Naive thymus-derived CD8-positive, alpha-beta T cell (primary cell): ENCODE measurements around the gene TOB1. TPM values are rescaled to one million over a fixed set of nuclear protein-coding genes. Genes with fewer than 3 reads are reported as not detected.
"Not testable (repeated sequence)": the region's sequence is repeated elsewhere in the genome, so short reads cannot be mapped to it uniquely, and the experiment has no call there.

Experiments
- ATAC-seq, 2 donors: fragments of 150-1000 bp; cut with Tn5 transposase in 1 of 2; sonication (Bioruptor Pico), chemical (Tn5 transposase) in 1 of 2; 1 replicate in 1 of 2; 2 replicates in 1 of 2; pipeline ENCODE4 v1.10.0; 2021; ENCODE audit warnings: mild to moderate bottlenecking in 2 of 2, moderate library complexity in 2 of 2
- POLR2A ChIA-PET: fragments of 350-600 bp; sonication (Branson Sonifier 250); formaldehyde crosslinking; loops from one replicate; lab custom pipeline; 2021; ENCODE audit warnings: antibody characterized with exemption; lab: Charles Lee
- DNase-seq, 10 donors: peaks; one replicate each; pipeline versions ENCODE4 v3.0.0 to v3.0.0-alpha.2; 2020 to 2022
- H3K27ac Mint-ChIP-seq, 10 donors: one replicate each; pipeline ENCODE4 v1.8.0; 2020 to 2022; ENCODE audit warnings: mild to moderate bottlenecking in 10 of 10, mixed read lengths in 10 of 10, moderate library complexity in 4 of 10, inconsistent platforms in 1 of 10
- H3K27me3 Mint-ChIP-seq, 5 donors: one replicate each; pipeline ENCODE4 v1.8.0; 2021 to 2022; ENCODE audit warnings: mixed read lengths in 5 of 5
- H3K36me3 Mint-ChIP-seq, 3 donors: one replicate each; pipeline ENCODE4 v1.8.0; 2020 to 2022; ENCODE audit warnings: mixed read lengths in 3 of 3, mild to moderate bottlenecking in 2 of 3, inconsistent platforms in 1 of 3
- H3K4me1 Mint-ChIP-seq, 4 donors: one replicate each; pipeline ENCODE4 v1.8.0; 2021 to 2022; ENCODE audit warnings: mixed read lengths in 4 of 4
- H3K4me3 Mint-ChIP-seq, 10 donors: one replicate each; pipeline ENCODE4 v1.8.0; 2020 to 2022; ENCODE audit warnings: mild to moderate bottlenecking in 10 of 10, mixed read lengths in 10 of 10, moderate library complexity in 6 of 10, inconsistent platforms in 1 of 10
- H3K9me3 Mint-ChIP-seq, 9 donors: one replicate each; pipeline ENCODE4 v1.8.0; 2020 to 2022; ENCODE audit warnings: mixed read lengths in 9 of 9, mild to moderate bottlenecking in 3 of 9, inconsistent platforms in 1 of 9, moderate library complexity in 1 of 9
- polyA plus RNA-seq, 3 donors: library from polyadenylated mRNA; unstranded; fragments of 300-500 nt; fragmentation: Illumina TruSeq; gene quantifications; one replicate each; pipeline ENCODE4 v1.2.3, GENCODE V29; 2021
- total RNA-seq, 8 experiments: library from RNA in 2 of 8; stranded (reverse) in 2 of 8; gene quantifications; one replicate each; pipeline ENCODE4 v1.2.3 and lab custom pipeline; 2021 to 2026

TOB1 gene
- total and polyA plus RNA-seq, 5 experiments from 2014 or later = 42.9 to 114 (median 86.8) TPM

DNA sequence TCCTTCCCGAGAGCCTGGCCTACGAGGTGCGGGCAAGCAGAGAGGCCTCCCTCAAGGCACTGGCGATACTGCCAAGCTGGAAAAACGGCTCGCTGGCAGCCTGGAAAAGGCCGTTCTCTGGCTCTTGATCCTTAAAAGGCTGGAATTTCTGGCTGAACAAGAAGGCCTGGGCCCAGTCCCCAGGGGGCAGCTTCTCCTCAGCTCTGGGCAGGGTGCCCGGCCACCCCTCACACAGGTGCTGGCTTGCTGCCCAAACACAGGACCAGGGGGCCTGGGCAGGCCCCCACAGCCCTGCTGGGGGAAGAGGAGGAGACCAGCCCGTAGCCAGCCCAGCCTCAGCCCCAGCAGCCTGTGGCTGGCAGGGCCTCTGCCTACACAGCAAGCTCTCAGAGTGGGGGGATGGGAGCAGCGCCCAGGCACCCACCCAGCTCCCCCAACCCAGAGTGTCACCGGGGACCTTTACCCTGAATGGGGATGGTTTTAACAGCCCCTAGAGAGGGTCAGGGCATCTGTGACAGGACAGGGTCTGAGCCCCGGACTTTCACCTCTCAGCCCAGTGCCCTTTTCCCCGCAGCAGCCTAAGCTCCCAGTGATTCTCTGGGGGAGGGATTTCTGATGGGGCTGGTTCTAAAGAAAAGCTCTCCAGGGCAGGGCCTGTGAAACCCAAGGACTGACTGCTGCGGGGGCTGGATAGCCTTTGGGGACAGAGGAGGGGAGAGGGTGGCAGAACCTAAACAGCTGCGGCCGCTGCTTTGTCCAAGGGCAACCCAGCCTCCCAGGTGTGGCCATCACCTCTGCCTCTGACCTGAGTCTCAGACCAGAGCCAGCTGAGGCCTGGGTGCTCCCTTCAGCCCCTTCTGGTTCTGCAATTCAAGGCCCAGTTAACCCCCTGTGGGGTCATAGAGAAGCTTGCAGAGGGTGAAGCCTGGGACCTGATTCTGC is 38.6 kb upstream of the TOB1 start:
- H3K36me3 Mint-ChIP-seq = no peaks in the 10 kb centered on the region
- POLR2A ChIA-PET = interaction anchor here (0.6 to 8.7 kb wide), 17 partner anchors 7 to 113 kb away, joined by 3 to 92 read pairs (median 4); partner anchors contain the start of gene TOB1
- H3K4me1 Mint-ChIP-seq = peaks cover 50 to 72% (median 70%) of the 10 kb centered on the region in 4 donors
- DNase-seq (no peak), ATAC-seq (no peak)
- H3K27ac Mint-ChIP-seq = peak overlapping the region; percentile 67 to 92 (median 86)
- no peaks in the 10 kb centered on the region for H3K27me3 Mint-ChIP-seq
- H3K9me3 Mint-ChIP-seq = peaks cover 0 to 3% (median 0%) of the 10 kb centered on the region in 9 donors
- peak overlapping the region in 5 of 10 donors; percentile 3 to 66 (median 49) for H3K4me3 Mint-ChIP-seq

- DNase-seq = peak in 8 of 10 donors; percentile 11 to 74 (median 44)
Observed at GRCh38 chr17:50903604-50904517, 37.7 kb upstream of the TOB1 start.

DNA sequence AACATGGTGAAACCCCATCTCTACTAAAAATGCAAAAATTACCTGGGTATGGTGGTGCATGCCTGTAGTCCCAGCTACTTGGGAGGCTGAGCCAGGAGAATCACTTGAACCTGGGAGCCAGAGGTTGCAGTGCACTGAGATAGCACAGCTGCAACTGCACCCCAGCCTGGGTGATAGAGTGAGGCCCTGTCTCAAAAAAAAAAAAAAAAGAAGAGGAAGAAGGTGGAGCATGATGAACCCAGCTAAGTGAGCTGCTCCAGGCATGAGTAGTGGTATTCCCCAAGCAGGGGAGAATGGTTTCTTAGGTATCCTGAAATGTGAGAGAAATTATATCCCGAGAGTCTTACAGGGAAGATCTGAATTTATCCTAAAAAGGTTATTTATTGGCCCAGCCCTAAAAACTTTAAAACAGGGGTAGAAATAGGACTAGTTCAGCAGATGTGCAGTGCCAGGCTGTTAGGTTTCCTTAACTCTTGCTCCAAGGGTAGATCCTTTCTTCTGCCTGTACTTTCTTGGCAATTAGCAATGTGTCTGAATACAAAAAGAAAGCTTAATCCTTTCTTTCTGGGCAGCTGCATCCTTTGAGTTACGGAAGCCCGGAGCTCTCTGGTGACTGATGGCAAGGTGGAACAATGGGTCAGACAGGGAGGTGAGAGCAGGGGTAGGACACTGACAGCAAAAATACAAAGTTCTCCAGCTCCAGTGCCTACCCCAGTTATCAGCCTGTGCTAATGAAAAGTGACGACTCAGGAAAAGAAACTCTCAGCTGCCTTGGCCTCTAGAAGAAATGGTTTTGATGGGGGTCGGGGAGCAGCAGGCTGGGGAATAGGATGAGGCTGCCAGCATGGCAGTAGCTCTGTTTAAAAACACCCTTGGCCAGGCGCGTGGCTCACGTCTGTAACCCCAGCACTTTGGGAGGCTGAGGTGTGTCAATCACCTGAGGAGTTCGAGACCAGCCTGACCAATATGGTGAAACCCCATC is 36.5 kb upstream of the TOB1 start:
- DNase-seq = no peak
- H3K4me1 Mint-ChIP-seq = peaks cover 35 to 58% (median 53%) of the 10 kb centered on the region in 4 donors
- peaks cover 0 to 3% (median 0%) of the 10 kb centered on the region in 9 donors for H3K9me3 Mint-ChIP-seq

More at GRCh38 chr17:50903604-50904517, 37.7 kb upstream of the TOB1 start:
- H3K9me3 Mint-ChIP-seq = peaks cover 0 to 3% (median 0%) of the 10 kb centered on the region in 9 donors
- no peaks in the 10 kb centered on the region for H3K36me3 Mint-ChIP-seq
- POLR2A ChIA-PET = interaction anchor here (1.1 to 8.7 kb wide), 10 partner anchors 8 to 48 kb away, joined by 3 to 92 read pairs (median 5); partner anchors contain the start of gene TOB1
- H3K27ac Mint-ChIP-seq = peak overlapping the region; percentile 57 to 92 (median 82)
- H3K4me1 Mint-ChIP-seq = peaks cover 42 to 66% (median 62%) of the 10 kb centered on the region in 4 donors
- peak overlapping the region in 9 of 10 donors; percentile 3 to 70 (median 52) for H3K4me3 Mint-ChIP-seq
- H3K27me3 Mint-ChIP-seq = no peaks in the 10 kb centered on the region
- ATAC-seq = peak; percentile 71 to 82

DNA sequence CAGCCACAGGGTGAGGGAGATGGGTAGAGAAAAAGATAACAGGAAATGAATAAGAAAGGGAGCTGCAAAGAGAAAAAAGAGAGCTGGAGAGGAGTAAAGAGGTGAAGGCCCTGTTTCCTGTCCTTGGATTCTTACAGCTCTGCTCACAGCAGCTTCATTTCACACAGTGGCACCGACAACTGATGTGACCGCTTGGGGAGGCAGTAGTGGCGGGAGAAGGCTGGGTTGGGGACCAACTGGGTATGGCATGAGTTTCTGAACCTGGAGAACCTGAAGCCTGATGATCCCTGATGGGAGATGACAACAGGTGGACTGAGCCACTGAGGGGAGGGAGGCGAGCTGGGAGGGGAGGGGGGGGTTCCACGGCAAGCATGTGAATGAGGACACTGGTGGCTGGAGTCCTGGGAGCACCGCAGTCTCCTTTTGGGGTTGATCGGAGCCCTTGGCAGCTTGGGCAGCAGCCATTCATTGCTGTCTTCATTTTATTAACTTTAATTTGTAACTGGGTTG is 34.3 kb upstream of the TOB1 start:
- Mint-ChIP-seq H3K27me3 (no peaks in the 10 kb centered on the region), H3K27ac (peak overlapping the region in 7 of 10 donors; percentile 7 to 91 (median 75)), H3K36me3 (no peaks in the 10 kb centered on the region), H3K4me3 (no peak overlapping the region), H3K9me3 (peaks cover 0 to 3% (median 0%) of the 10 kb centered on the region in 9 donors), H3K4me1 (peaks cover 28 to 49% (median 43%) of the 10 kb centered on the region in 4 donors)
- DNase-seq = no peak
- POLR2A ChIA-PET = interaction anchor here (0.6 to 8.7 kb wide), 4 partner anchors 10 to 34 kb away, joined by 3 to 92 read pairs (median 19); partner anchors contain the start of gene TOB1
- ATAC-seq = no peak

More for the DNA sequence above, 36.5 kb upstream of the TOB1 start:
- peak overlapping the region in 7 of 10 donors; percentile 14 to 55 (median 47) for H3K4me3 Mint-ChIP-seq
- H3K27me3 Mint-ChIP-seq = no peaks in the 10 kb centered on the region
- H3K27ac Mint-ChIP-seq = peak overlapping the region; percentile 13 to 84 (median 66)
- ATAC-seq = peak in 1 of 2 donors; percentile 44
- H3K36me3 Mint-ChIP-seq = no peaks in the 10 kb centered on the region
- POLR2A ChIA-PET = interaction anchor here (0.5 to 8.7 kb wide), 12 partner anchors 9 to 46 kb away, joined by 3 to 92 read pairs (median 5); partner anchors contain the start of gene TOB1

GRCh38 chr17:50899559-50900319 is 33.6 kb upstream of the TOB1 start:
- Mint-ChIP-seq H3K27ac (peak overlapping the region in 7 of 10 donors; percentile 7 to 91 (median 66)), H3K27me3 (no peaks in the 10 kb centered on the region), H3K4me3 (peak overlapping the region in 1 of 10 donors; percentile 3), H3K4me1 (peaks cover 27 to 51% (median 41%) of the 10 kb centered on the region in 4 donors), H3K36me3 (no peaks in the 10 kb centered on the region), H3K9me3 (peaks cover 0 to 3% (median 0%) of the 10 kb centered on the region in 9 donors)
- ATAC-seq = no peak
- POLR2A ChIA-PET = interaction anchor here (1.4 to 8.7 kb wide), 3 partner anchors 11 to 34 kb away, joined by 3 to 92 read pairs (median 34); partner anchors contain the start of gene TOB1
- DNase-seq = no peak

- H3K36me3 Mint-ChIP-seq = no peaks in the 10 kb centered on the region
- H3K4me1 Mint-ChIP-seq = peaks cover 27 to 49% (median 38%) of the 10 kb centered on the region in 4 donors
- POLR2A ChIA-PET = interaction anchor here (6.5 to 8.7 kb wide), 2 partner anchors 12 to 33 kb away, joined by 34 to 92 read pairs; partner anchors contain the start of gene TOB1
- H3K4me3 Mint-ChIP-seq = no peak overlapping the region
- DNase-seq (no peak), ATAC-seq (no peak)
- H3K27me3 Mint-ChIP-seq = no peaks in the 10 kb centered on the region
- H3K9me3 Mint-ChIP-seq = peaks cover 0 to 3% (median 0%) of the 10 kb centered on the region in 9 donors
- no peak overlapping the region for H3K27ac Mint-ChIP-seq
Observed at GRCh38 chr17:50899005-50899460, 32.9 kb upstream of the TOB1 start.

GRCh38 chr17:50898369-50899004 is 32.3 kb upstream of the TOB1 start:
- Mint-ChIP-seq H3K27ac (peak overlapping the region in 2 of 10 donors; percentile 12 to 59), H3K4me1 (peaks cover 22 to 44% (median 32%) of the 10 kb centered on the region in 4 donors), H3K4me3 (no peak overlapping the region), H3K27me3 (no peaks in the 10 kb centered on the region), H3K9me3 (peaks cover 0 to 3% (median 0%) of the 10 kb centered on the region in 9 donors), H3K36me3 (no peaks in the 10 kb centered on the region)
- ATAC-seq = no peak
- POLR2A ChIA-PET = interaction anchor here (6.5 to 8.7 kb wide), 2 partner anchors 12 to 32 kb away, joined by 34 to 92 read pairs; partner anchors contain the start of gene TOB1
- no peak for DNase-seq

- H3K4me3 Mint-ChIP-seq, H3K9me3 Mint-ChIP-seq, H3K27me3 Mint-ChIP-seq, ATAC-seq, H3K36me3 Mint-ChIP-seq, DNase-seq: not testable (repeated sequence)
- POLR2A ChIA-PET = interaction anchor here (3.4 to 6.5 kb wide), 2 partner anchors 16 to 28 kb away, joined by 13 to 34 read pairs; partner anchors contain the start of gene TOB1
- Mint-ChIP-seq H3K27ac (peak overlapping the region in 1 of 10 donors; percentile 52), H3K4me1 (peaks cover 0 to 11% (median 7%) of the 10 kb centered on the region in 4 donors)
Observed at GRCh38 chr17:50894513-50894912, 28.4 kb upstream of the TOB1 start.

DNA sequence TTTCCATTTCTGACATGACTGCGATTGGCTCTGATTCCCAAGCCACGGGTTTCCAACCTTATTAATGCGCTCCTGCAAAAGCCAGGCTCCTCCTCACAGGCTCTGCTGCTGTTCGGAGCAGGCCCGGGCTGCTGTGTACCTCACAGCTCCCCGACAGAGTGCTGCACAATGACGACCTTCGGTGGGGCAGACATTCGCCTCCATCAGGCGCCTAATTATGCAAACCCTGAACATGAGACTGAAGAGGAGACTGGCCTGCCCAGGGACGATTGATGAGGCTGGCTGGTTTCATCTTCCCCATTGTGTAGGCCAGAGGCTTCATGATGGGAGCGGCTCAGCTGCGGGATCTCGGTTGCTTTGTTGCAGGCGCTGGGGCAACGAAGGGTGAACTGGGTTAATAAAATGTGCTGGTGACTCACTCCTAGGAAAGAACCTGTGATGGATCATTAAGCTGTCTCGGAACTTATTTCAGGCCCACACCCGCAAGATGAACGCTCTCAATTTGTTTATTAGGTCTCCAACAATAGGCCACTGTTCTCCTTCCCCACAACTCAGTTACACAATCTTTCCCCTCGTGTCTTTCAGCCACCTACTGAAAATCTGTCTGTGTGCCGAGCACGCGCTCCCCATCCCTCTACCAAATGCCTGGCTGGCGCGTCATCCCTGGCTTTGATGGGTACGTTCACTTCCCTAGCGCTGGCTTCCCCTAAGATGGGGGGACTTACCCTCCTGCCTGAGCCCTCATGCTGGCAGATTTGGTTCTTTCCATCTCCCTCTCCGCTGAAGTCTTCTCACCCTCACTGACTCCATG is 27.2 kb upstream of the TOB1 start:
- ATAC-seq = no peak
- Mint-ChIP-seq H3K36me3 (no peaks in the 10 kb centered on the region), H3K9me3 (no peaks in the 10 kb centered on the region), H3K4me3 (no peak overlapping the region), H3K27me3 (no peaks in the 10 kb centered on the region), H3K27ac (peak overlapping the region in 1 of 10 donors; percentile 32), H3K4me1 (peaks cover 2 to 12% (median 6%) of the 10 kb centered on the region in 4 donors)
- POLR2A ChIA-PET = interaction anchor here (0.8 to 5.0 kb wide), 3 partner anchors 10 to 27 kb away, joined by 3 to 21 read pairs (median 3); partner anchors contain the start of gene TOB1
- no peak for DNase-seq
